ENCODE measurements around the gene MTUS2.

The MTUS2 gene

GRCh38 chr13:29428310-29429181 lies 608.4 kb downstream of the MTUS2 start:
- no peak for DNase-seq

GRCh38 chr13:29429286-29429900 lies 609.3 kb downstream of the MTUS2 start:
- DNase-seq, result no peak

GRCh38 chr13:29434217-29434945 lies 614.2 kb downstream of the MTUS2 start:
- no peak for DNase-seq

GRCh38 chr13:29435125-29435911 lies 615.2 kb downstream of the MTUS2 start:
- no peak for DNase-seq

GRCh38 chr13:29436291-29436690 lies 616.2 kb downstream of the MTUS2 start:
- no peak for DNase-seq

- DNase-seq, result no peak
These were observed 616.7 kb downstream of the MTUS2 start for GRCh38 chr13:29436721-29437280.

GRCh38 chr13:29438769-29439168 lies 618.6 kb downstream of the MTUS2 start:
- no peak for DNase-seq

- no peak for DNase-seq
These were observed 619.7 kb downstream of the MTUS2 start for GRCh38 chr13:29439601-29440388.

GRCh38 chr13:29441306-29441705 lies 621.2 kb downstream of the MTUS2 start:
- no peak for DNase-seq

- no peak for DNase-seq
These were observed 625.9 kb downstream of the MTUS2 start for GRCh38 chr13:29446016-29446415.

- DNase-seq, result no peak
These were observed 628.0 kb downstream of the MTUS2 start for GRCh38 chr13:29448174-29448573.

- DNase-seq, result no peak
These were observed 629.6 kb downstream of the MTUS2 start for GRCh38 chr13:29449726-29450125.

GRCh38 chr13:29451976-29452375 lies 631.8 kb downstream of the MTUS2 start:
- DNase-seq, result no peak

- no peak for DNase-seq
These were observed 632.9 kb downstream of the MTUS2 start for GRCh38 chr13:29452773-29453616.

- DNase-seq, result no peak
These were observed 633.5 kb downstream of the MTUS2 start for GRCh38 chr13:29453617-29454011.

GRCh38 chr13:29454931-29455481 lies 634.9 kb downstream of the MTUS2 start:
- DNase-seq, result no peak

GRCh38 chr13:29456419-29456818 lies 636.3 kb downstream of the MTUS2 start:
- DNase-seq, result no peak

GRCh38 chr13:29457299-29457698 lies 637.2 kb downstream of the MTUS2 start:
- DNase-seq, result no peak

GRCh38 chr13:29458419-29458818 lies 638.3 kb downstream of the MTUS2 start:
- DNase-seq, result no peak

GRCh38 chr13:29459813-29460355 lies 639.7 kb downstream of the MTUS2 start:
- DNase-seq, result no peak

Measured in activated CD4-positive, alpha-beta T cell treated with anti-CD3 and anti-CD28 coated beads for 1 hour (primary cell).